GM21515 (cell line): ENCODE measurements around the gene C2orf92.

ENCODE experiments used
- ATAC-seq: cut with Tn5 transposase; IDR thresholded peaks from one replicate; pipeline ENCODE4 v1.9.1; 2021; ENCODE audit not compliant: unreplicated experiment

Gene C2orf92

GRCh38 chr2:97740590-97741182, 71.2 kb downstream of the C2orf92 start:
- ATAC-seq, result no peak

GRCh38 chr2:97741251-97741650, 71.7 kb downstream of the C2orf92 start:
- ATAC-seq, result no peak

- ATAC-seq, result no peak
Measured at GRCh38 chr2:97741686-97742085, 72.2 kb downstream of the C2orf92 start.

GRCh38 chr2:97742381-97742847, 72.9 kb downstream of the C2orf92 start:
- no peak for ATAC-seq

- ATAC-seq, result no peak
Measured at GRCh38 chr2:97743913-97744312, 74.4 kb downstream of the C2orf92 start.

- peak; percentile 54 for ATAC-seq
Measured at GRCh38 chr2:97745474-97746174, 76.1 kb downstream of the C2orf92 start.

GRCh38 chr2:97747285-97747684, 77.8 kb downstream of the C2orf92 start:
- ATAC-seq, result no peak

GRCh38 chr2:97747716-97748115, 78.2 kb downstream of the C2orf92 start:
- no peak for ATAC-seq

GRCh38 chr2:97749581-97749980, 80.1 kb downstream of the C2orf92 start:
- ATAC-seq, result no peak

GRCh38 chr2:97750017-97750416, 80.5 kb downstream of the C2orf92 start:
- ATAC-seq, result no peak

GRCh38 chr2:97751752-97752151, 82.2 kb downstream of the C2orf92 start:
- no peak for ATAC-seq
